ENCODE results near the gene SUSD1.

DNA sequence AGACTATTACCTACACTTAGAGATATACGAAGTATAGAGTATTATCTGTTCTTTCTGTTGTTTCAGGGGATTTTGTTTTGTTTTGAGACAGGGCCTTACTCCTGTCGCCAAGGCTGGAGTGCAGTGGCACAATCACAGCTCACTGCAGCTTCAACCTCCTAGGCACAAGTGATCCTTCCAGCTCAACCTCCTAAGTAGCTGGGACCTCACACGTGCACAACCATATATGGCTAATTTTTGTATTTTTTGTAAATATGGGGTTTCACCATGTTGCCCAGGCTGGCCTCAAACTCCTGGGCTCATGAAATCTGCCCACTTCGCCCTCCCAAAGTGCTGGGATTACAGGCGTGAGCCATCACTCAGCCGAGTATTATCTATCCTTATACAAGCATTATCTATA, 45.9 kb downstream of the SUSD1 start:
- TF ChIP-seq, protein P1, sequence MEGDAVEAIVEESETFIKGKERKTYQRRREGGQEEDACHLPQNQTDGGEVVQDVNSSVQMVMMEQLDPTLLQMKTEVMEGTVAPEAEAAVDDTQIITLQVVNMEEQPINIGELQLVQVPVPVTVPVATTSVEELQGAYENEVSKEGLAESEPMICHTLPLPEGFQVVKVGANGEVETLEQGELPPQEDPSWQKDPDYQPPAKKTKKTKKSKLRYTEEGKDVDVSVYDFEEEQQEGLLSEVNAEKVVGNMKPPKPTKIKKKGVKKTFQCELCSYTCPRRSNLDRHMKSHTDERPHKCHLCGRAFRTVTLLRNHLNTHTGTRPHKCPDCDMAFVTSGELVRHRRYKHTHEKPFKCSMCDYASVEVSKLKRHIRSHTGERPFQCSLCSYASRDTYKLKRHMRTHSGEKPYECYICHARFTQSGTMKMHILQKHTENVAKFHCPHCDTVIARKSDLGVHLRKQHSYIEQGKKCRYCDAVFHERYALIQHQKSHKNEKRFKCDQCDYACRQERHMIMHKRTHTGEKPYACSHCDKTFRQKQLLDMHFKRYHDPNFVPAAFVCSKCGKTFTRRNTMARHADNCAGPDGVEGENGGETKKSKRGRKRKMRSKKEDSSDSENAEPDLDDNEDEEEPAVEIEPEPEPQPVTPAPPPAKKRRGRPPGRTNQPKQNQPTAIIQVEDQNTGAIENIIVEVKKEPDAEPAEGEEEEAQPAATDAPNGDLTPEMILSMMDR (conservative IDR thresholded peaks at IDR 0.05; ENCODE audit: low read length) = no peak
- TF ChIP-seq EZH2phosphoT487 (IDR thresholded peaks at IDR 0.05; ENCODE audit: borderline replicate concordance, low read depth, low read length) = no peak
